Chondrocyte (in vitro differentiated cells): ENCODE data around the gene ZNF37A. TPM values are rescaled to one million over a fixed set of nuclear protein-coding genes. Genes with fewer than 3 reads are reported as not detected.

Experiments
- DNase-seq: peaks from one replicate; pipeline ENCODE4 v3.0.0; 2021; ENCODE audit warnings: mixed read lengths, low spot score
- H3K27ac Mint-ChIP-seq: one replicate; pipeline ENCODE4 v1.8.0; 2021; ENCODE audit warnings: mild to moderate bottlenecking, moderate library complexity, mixed read lengths; ENCODE audit not compliant: unreplicated experiment
- H3K27me3 Mint-ChIP-seq: 2 replicates; pipeline ENCODE4 v1.8.0; 2021; ENCODE audit warnings: low read depth, mixed read lengths
- H3K36me3 Mint-ChIP-seq: 2 replicates; pipeline ENCODE4 v1.8.0; 2021; ENCODE audit warnings: low read depth, mixed read lengths
- H3K4me1 Mint-ChIP-seq: 2 replicates; pipeline ENCODE4 v1.8.0; 2021; ENCODE audit warnings: low read depth, mild to moderate bottlenecking, mixed read lengths
- H3K4me3 Mint-ChIP-seq: one replicate; pipeline ENCODE4 v1.8.0; 2021; ENCODE audit warnings: mild to moderate bottlenecking, moderate library complexity, mixed read lengths; ENCODE audit not compliant: unreplicated experiment
- H3K9me3 Mint-ChIP-seq: 2 replicates; pipeline ENCODE4 v1.8.0; 2021; ENCODE audit warnings: low read depth, mixed read lengths
- total RNA-seq: library from RNA; stranded (reverse); gene quantifications from 3 replicates; pipeline ENCODE4 v1.2.1, GENCODE V29; 2021
- TF ChIP-seq, protein P1 (sequence below): fragments of 200-600 bp; sonication (generic); IDR thresholded peaks from 2 replicates; pipeline ENCODE4 v1.5.0; 2021; ENCODE audit warnings: antibody characterized with exemption, mild to moderate bottlenecking, moderate library complexity

ZNF37A gene
- total RNA-seq, 1 donor from 2014 or later = 10.1 TPM

- Mint-ChIP-seq H3K36me3 (no peaks in the 10 kb centered on the region), H3K9me3 (peaks cover 50% of the 10 kb centered on the region), H3K27ac (no peak overlapping the region), H3K4me3 (no peak overlapping the region), H3K27me3 (no peaks in the 10 kb centered on the region), H3K4me1 (no peaks in the 10 kb centered on the region)
- no peak for DNase-seq
- TF ChIP-seq, protein P1, sequence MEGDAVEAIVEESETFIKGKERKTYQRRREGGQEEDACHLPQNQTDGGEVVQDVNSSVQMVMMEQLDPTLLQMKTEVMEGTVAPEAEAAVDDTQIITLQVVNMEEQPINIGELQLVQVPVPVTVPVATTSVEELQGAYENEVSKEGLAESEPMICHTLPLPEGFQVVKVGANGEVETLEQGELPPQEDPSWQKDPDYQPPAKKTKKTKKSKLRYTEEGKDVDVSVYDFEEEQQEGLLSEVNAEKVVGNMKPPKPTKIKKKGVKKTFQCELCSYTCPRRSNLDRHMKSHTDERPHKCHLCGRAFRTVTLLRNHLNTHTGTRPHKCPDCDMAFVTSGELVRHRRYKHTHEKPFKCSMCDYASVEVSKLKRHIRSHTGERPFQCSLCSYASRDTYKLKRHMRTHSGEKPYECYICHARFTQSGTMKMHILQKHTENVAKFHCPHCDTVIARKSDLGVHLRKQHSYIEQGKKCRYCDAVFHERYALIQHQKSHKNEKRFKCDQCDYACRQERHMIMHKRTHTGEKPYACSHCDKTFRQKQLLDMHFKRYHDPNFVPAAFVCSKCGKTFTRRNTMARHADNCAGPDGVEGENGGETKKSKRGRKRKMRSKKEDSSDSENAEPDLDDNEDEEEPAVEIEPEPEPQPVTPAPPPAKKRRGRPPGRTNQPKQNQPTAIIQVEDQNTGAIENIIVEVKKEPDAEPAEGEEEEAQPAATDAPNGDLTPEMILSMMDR = no peak
These were observed 90.3 kb downstream of the ZNF37A start for GRCh38 chr10:38184477-38184876.

Other genes starting within 250 kb of the ZNF37A start
- gene ZNF248, start 236.7 kb upstream of the ZNF37A start, total RNA-seq = 4.8 to 5.7 TPM (median 4.9 TPM) in 3 replicates
- gene ZNF25, start 117.7 kb upstream of the ZNF37A start, total RNA-seq = 14.4 to 18.6 TPM (median 16.3 TPM) in 3 replicates
- gene ZNF33A, start 83.7 kb upstream of the ZNF37A start, total RNA-seq = 14.2 to 19.3 TPM (median 16.1 TPM) in 3 replicates